Transverse colon (tissue), 4 donors: ENCODE measurements around the gene FSTL1.

Experiments used
- CTCF ChIP-seq, 5 experiments: fragments of 200-600 bp in 3 of 5; fragments of 450-650 bp in 2 of 5; sonication (generic) in 3 of 5; IDR thresholded peaks; 1 replicate in 2 of 5; 2 replicates in 3 of 5; pipeline ENCODE4 v1.5.1; 2016 to 2017; ENCODE audit warnings: antibody characterized with exemption in 5 of 5, inconsistent platforms in 3 of 5, mild to moderate bottlenecking in 2 of 5, moderate library complexity in 1 of 5
- EP300 ChIP-seq: sonication (generic); formaldehyde crosslinking; IDR thresholded peaks from one replicate; pipeline ENCODE4 v1.6.1; 2017; ENCODE audit warnings: antibody characterized with exemption, low read depth
- POLR2A ChIP-seq: fragments of 450-650 bp; IDR thresholded peaks from one replicate; pipeline ENCODE4 v1.6.1; 2016; ENCODE audit warnings: antibody characterized with exemption, mild to moderate bottlenecking, moderate library complexity
- POLR2AphosphoS5 ChIP-seq, 3 donors: sonication (generic); formaldehyde crosslinking; IDR thresholded peaks; one replicate each; pipeline ENCODE4 v1.6.1; 2016; ENCODE audit warnings: antibody characterized with exemption in 3 of 3

- no peak for TF ChIP-seq POLR2A
- TF ChIP-seq CTCF (IDR thresholded peaks at IDR 0.05): no peak
- TF ChIP-seq EP300: no peak
- TF ChIP-seq POLR2AphosphoS5 (IDR thresholded peaks at IDR 0.05): no peak
These were observed 98.8 kb downstream of the FSTL1 start for GRCh38 chr3:120352017-120352416.
